Amygdala (tissue), 56 donors: ENCODE data around the gene RAET1G.
"Not testable (repeated sequence)": the region's sequence is repeated elsewhere in the genome, so short reads cannot be mapped to it uniquely, and the experiment has no call there.

Source experiments
- DNase-seq, 56 donors: peaks; one replicate each; lab custom pipeline; 2025; lab: John Stamatoyannopoulos, UW

RAET1G gene

GRCh38 chr6:149917679-149918078 lies 5.2 kb downstream of the RAET1G start:
- no peak for DNase-seq

GRCh38 chr6:149915970-149916865 lies 6.7 kb downstream of the RAET1G start:
- DNase-seq, result no peak

GRCh38 chr6:149913540-149914240 lies 9.2 kb downstream of the RAET1G start:
- DNase-seq, result no peak

GRCh38 chr6:149913085-149913484 lies 9.8 kb downstream of the RAET1G start:
- DNase-seq, result no peak

GRCh38 chr6:149912680-149913079 lies 10.2 kb downstream of the RAET1G start:
- DNase-seq, result not testable (repeated sequence)

GRCh38 chr6:149910721-149911151 lies 12.2 kb downstream of the RAET1G start:
- no peak for DNase-seq

- no peak for DNase-seq
These were observed 13.0 kb downstream of the RAET1G start for GRCh38 chr6:149909701-149910470.

- DNase-seq, result not testable (repeated sequence)
These were observed 14.4 kb downstream of the RAET1G start for GRCh38 chr6:149908480-149908879.

- no peak for DNase-seq
These were observed 15.6 kb downstream of the RAET1G start for GRCh38 chr6:149907317-149907716.

- no peak for DNase-seq
These were observed 16.5 kb downstream of the RAET1G start for GRCh38 chr6:149906405-149906804.

GRCh38 chr6:149905911-149906371 lies 17.0 kb downstream of the RAET1G start:
- DNase-seq, result no peak

- no peak for DNase-seq
These were observed 17.5 kb downstream of the RAET1G start for GRCh38 chr6:149905371-149905910.

GRCh38 chr6:149904661-149905370 lies 18.1 kb downstream of the RAET1G start:
- no peak for DNase-seq

- no peak for DNase-seq
These were observed 18.8 kb downstream of the RAET1G start for GRCh38 chr6:149903938-149904611.

- no peak for DNase-seq
These were observed 21.3 kb downstream of the RAET1G start for GRCh38 chr6:149901444-149902140.

GRCh38 chr6:149900620-149901443 lies 22.1 kb downstream of the RAET1G start:
- DNase-seq, result no peak

GRCh38 chr6:149899926-149900619 lies 22.8 kb downstream of the RAET1G start:
- DNase-seq, result no peak
